B cell (primary cell): ENCODE measurements around the gene ARL4C. TPM values are rescaled to one million over a fixed set of nuclear protein-coding genes. Genes with fewer than 3 reads are reported as not detected.

Experiments
- ATAC-seq: fragments of 200-7000 bp; cut with Tn5 transposase; one replicate; pipeline ENCODE4 v1.10.0; 2021; ENCODE audit warnings: low read depth, mild to moderate bottlenecking, moderate number of reproducible peaks, moderate library complexity
- CTCF ChIA-PET: fragments of 350-600 bp; sonication (Branson Sonifier 250); formaldehyde crosslinking; loops from one replicate; lab custom pipeline; 2021; ENCODE audit warnings: antibody characterized with exemption, inconsistent platforms; lab: Charles Lee
- POLR2A ChIA-PET: fragments of 350-600 bp; sonication (Branson Sonifier 250); formaldehyde crosslinking; loops from one replicate; lab custom pipeline; 2021; ENCODE audit warnings: antibody characterized with exemption; lab: Charles Lee
- DNase-seq: peaks from one replicate; pipeline ENCODE4 v3.0.0; 2013
- H2AFZ ChIP-seq: 2 replicates; pipeline ENCODE4 v1.6.1; 2012; ENCODE audit warnings: mild to moderate bottlenecking, low read depth, low read length; ENCODE audit not compliant: insufficient read depth, poor library complexity, severe bottlenecking
- H3K27ac ChIP-seq, 2 donors: 1 replicate in 1 of 2; 2 replicates in 1 of 2; pipeline ENCODE4 v1.5.1; 2012 to 2013; ENCODE audit warnings: low read length in 2 of 2, mild to moderate bottlenecking in 2 of 2, moderate library complexity in 1 of 2
- H3K27me3 ChIP-seq, 4 experiments: fragments of 200-600 bp in 1 of 4; sonication (generic) in 1 of 4; replicated peaks in 1 of 4; 1 replicate in 2 of 4; 2 replicates in 2 of 4; pipeline versions ENCODE4 v1.6.1 to v1.7.0; 2013 to 2016; ENCODE audit warnings: low read length in 3 of 4, mild to moderate bottlenecking in 2 of 4, mixed read lengths in 1 of 4, moderate library complexity in 1 of 4; ENCODE audit not compliant: insufficient read depth in 4 of 4, control insufficient read depth in 3 of 4; ENCODE audit errors: control extremely low read depth in 1 of 4
- H3K36me3 ChIP-seq, 2 experiments: replicated peaks in 1 of 2; 1 replicate in 1 of 2; 2 replicates in 1 of 2; pipeline versions ENCODE4 v1.6.1 to v1.7.1; 2013; ENCODE audit warnings: low read length in 1 of 2; ENCODE audit not compliant: insufficient read depth in 2 of 2, control insufficient read depth in 1 of 2; ENCODE audit errors: control extremely low read depth in 1 of 2, extremely low read depth in 1 of 2
- H3K4me1 ChIP-seq, 2 donors: fragments of 200-600 bp in 1 of 2; sonication (generic) in 1 of 2; 1 replicate in 1 of 2; 2 replicates in 1 of 2; pipeline versions ENCODE4 v1.5.1 to v1.6.1; 2013 to 2017; ENCODE audit warnings: low read length in 2 of 2; ENCODE audit not compliant: control insufficient read depth in 2 of 2, insufficient read depth in 2 of 2
- H3K4me2 ChIP-seq: replicated peaks from 2 replicates; pipeline ENCODE3; 2012; ENCODE audit warnings: mild to moderate bottlenecking, low read depth, low read length; ENCODE audit not compliant: poor library complexity, severe bottlenecking
- H3K4me3 ChIP-seq, 5 experiments: fragments of 200-600 bp in 1 of 5; sonication (generic) in 1 of 5; 1 replicate in 3 of 5; 2 replicates in 2 of 5; pipeline versions ENCODE4 v1.5.1 to v1.7.0; 2011 to 2016; ENCODE audit warnings: low read length in 4 of 5, mild to moderate bottlenecking in 4 of 5, low read depth in 2 of 5, control low read depth in 1 of 5, moderate library complexity in 1 of 5; ENCODE audit not compliant: insufficient read depth in 1 of 5; ENCODE audit errors: control extremely low read depth in 1 of 5, extremely low read depth in 1 of 5
- H3K79me2 ChIP-seq: fragments of 200-600 bp; sonication (generic); one replicate; pipeline ENCODE4 v1.6.0; 2016; ENCODE audit warnings: low read length; ENCODE audit not compliant: control insufficient read depth, insufficient read depth
- H3K9ac ChIP-seq: fragments of 200-600 bp; sonication (generic); 2 replicates; pipeline ENCODE4 v1.6.1; 2017; ENCODE audit warnings: mild to moderate bottlenecking, low read length, moderate library complexity
- H3K9me3 ChIP-seq, 3 donors: one replicate each; pipeline versions ENCODE4 v1.6.1 to v1.7.1; 2013; ENCODE audit warnings: low read length in 2 of 3; ENCODE audit not compliant: control insufficient read depth in 2 of 3, insufficient read depth in 1 of 3; ENCODE audit errors: control extremely low read depth in 1 of 3
- H4K20me1 ChIP-seq: 2 replicates; pipeline ENCODE4 v1.6.0; 2012; ENCODE audit warnings: mild to moderate bottlenecking, low read length; ENCODE audit not compliant: insufficient read depth, control insufficient read depth, poor library complexity, severe bottlenecking
- H3K27ac Mint-ChIP-seq: one replicate; pipeline ENCODE4 v1.8.0; 2021; ENCODE audit warnings: mixed read lengths
- H3K27me3 Mint-ChIP-seq: one replicate; pipeline ENCODE4 v1.8.0; 2021; ENCODE audit warnings: mixed read lengths
- H3K4me1 Mint-ChIP-seq: one replicate; pipeline ENCODE4 v1.8.0; 2021; ENCODE audit warnings: mixed read lengths
- H3K4me3 Mint-ChIP-seq: one replicate; pipeline ENCODE4 v1.8.0; 2021; ENCODE audit warnings: mixed read lengths
- H3K9me3 Mint-ChIP-seq: one replicate; pipeline ENCODE4 v1.8.0; 2022; ENCODE audit warnings: mixed read lengths; ENCODE audit not compliant: insufficient read depth
- EZH2 ChIP-seq: IDR thresholded peaks from 2 replicates; pipeline ENCODE4 v1.6.1; 2012; ENCODE audit warnings: borderline replicate concordance, low read depth, mild to moderate bottlenecking, moderate library complexity, low read length; ENCODE audit not compliant: insufficient read depth, poor library complexity, severe bottlenecking
- WGBS: methylation state at CpG from one replicate; pipeline ENCODE4 v1.1.5; 2013; ENCODE audit warnings: missing lambda C conversion rate; ENCODE audit not compliant: insufficient coverage; 5-methylcytosine and 5-hydroxymethylcytosine counted together
- intact Hi-C: fragments of 100-400 bp; cut with micrococcal nuclease; formaldehyde crosslinking; loops from one replicate; pipeline ENCODE4 v1.10.0; 2022
- polyA plus RNA-seq: library from polyadenylated mRNA; depleted of rRNA; stranded (reverse); fragments of >200 nt; gene quantifications from 2 replicates; pipeline ENCODE4 v1.2.3, GENCODE V29; 2012
- total RNA-seq, 2 donors: library from RNA; stranded (reverse); fragments of 120-200 nt in 1 of 2; gene quantifications; 1 replicate in 1 of 2; 2 replicates in 1 of 2; pipeline versions ENCODE4 v1.2.3 to v1.2.4, GENCODE V29; 2013 to 2022
- TF ChIP-seq, protein P1 (sequence below): fragments of 200-600 bp; IDR thresholded peaks from one replicate; pipeline ENCODE4 v1.8.0; 2022; ENCODE audit warnings: antibody characterized with exemption, mild to moderate bottlenecking

The ARL4C gene
- total and polyA plus RNA-seq, 2 donors (not counting 1 experiment from before 2014, with no cell fraction given), result 20.2 to 22.5 TPM

DNA sequence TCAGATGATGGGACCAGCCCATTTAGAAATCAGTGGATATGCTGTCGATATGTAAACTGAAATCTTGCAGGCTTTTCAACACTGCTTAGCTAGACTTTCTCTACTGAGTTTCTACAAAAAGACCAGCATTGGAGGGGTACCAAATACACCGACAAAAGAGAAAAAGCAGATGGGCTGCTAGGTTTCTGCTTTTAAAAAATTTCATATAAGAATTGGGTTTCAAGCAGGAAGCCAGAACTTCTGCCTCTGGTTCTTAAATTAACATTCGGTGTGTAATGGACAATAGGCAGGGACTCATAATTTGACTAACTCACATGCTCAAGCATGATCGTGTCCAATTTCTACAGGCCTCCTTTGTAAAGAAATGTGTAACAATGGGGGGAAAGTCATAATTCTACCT lies 3.1 kb downstream of the ARL4C start:
- intact Hi-C loops, result no loop called here
- peaks cover 76% of the 10 kb centered on the region for H3K4me1 Mint-ChIP-seq
- no peak for ATAC-seq
- no peak for TF ChIP-seq EZH2
- TF ChIP-seq, protein P1, sequence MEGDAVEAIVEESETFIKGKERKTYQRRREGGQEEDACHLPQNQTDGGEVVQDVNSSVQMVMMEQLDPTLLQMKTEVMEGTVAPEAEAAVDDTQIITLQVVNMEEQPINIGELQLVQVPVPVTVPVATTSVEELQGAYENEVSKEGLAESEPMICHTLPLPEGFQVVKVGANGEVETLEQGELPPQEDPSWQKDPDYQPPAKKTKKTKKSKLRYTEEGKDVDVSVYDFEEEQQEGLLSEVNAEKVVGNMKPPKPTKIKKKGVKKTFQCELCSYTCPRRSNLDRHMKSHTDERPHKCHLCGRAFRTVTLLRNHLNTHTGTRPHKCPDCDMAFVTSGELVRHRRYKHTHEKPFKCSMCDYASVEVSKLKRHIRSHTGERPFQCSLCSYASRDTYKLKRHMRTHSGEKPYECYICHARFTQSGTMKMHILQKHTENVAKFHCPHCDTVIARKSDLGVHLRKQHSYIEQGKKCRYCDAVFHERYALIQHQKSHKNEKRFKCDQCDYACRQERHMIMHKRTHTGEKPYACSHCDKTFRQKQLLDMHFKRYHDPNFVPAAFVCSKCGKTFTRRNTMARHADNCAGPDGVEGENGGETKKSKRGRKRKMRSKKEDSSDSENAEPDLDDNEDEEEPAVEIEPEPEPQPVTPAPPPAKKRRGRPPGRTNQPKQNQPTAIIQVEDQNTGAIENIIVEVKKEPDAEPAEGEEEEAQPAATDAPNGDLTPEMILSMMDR, result no peak
- Histone ChIP-seq H3K36me3 (peaks cover 0 to 6% of the 10 kb centered on the region in 2 experiments), H3K4me2 (peak overlapping the region; percentile 86), H2AFZ (no peak overlapping the region), H3K27me3 (no peaks in the 10 kb centered on the region), H4K20me1 (peaks cover 56% of the 10 kb centered on the region), H3K4me3 (peak overlapping the region; percentile 85 to 97 (median 91)), H3K9me3 (no peaks in the 10 kb centered on the region), H3K4me1 (peaks cover 53 to 64% of the 10 kb centered on the region in 2 donors), H3K27ac (no peak overlapping the region), H3K79me2 (peaks cover 54% of the 10 kb centered on the region), H3K9ac (peak overlapping the region; percentile 92)
- CTCF ChIA-PET, result interaction anchor here (1.0 to 2.5 kb wide), 3 partner anchors 10 to 358 kb away, joined by 3 to 9 read pairs (median 7); no protein-coding TSS in a partner anchor
- H3K27ac Mint-ChIP-seq, result no peak overlapping the region
- POLR2A ChIA-PET, result interaction anchor here (0.7 kb wide), 1 partner anchor 242 kb away, joined by 3 read pairs; no protein-coding TSS in a partner anchor
- no peaks in the 10 kb centered on the region for H3K27me3 Mint-ChIP-seq
- DNase-seq, result no peak
- H3K4me3 Mint-ChIP-seq, result peak overlapping the region; percentile 91
- no CpG with 5 or more reads among the region's 4 CpGs for WGBS
- no peaks in the 10 kb centered on the region for H3K9me3 Mint-ChIP-seq

DNA sequence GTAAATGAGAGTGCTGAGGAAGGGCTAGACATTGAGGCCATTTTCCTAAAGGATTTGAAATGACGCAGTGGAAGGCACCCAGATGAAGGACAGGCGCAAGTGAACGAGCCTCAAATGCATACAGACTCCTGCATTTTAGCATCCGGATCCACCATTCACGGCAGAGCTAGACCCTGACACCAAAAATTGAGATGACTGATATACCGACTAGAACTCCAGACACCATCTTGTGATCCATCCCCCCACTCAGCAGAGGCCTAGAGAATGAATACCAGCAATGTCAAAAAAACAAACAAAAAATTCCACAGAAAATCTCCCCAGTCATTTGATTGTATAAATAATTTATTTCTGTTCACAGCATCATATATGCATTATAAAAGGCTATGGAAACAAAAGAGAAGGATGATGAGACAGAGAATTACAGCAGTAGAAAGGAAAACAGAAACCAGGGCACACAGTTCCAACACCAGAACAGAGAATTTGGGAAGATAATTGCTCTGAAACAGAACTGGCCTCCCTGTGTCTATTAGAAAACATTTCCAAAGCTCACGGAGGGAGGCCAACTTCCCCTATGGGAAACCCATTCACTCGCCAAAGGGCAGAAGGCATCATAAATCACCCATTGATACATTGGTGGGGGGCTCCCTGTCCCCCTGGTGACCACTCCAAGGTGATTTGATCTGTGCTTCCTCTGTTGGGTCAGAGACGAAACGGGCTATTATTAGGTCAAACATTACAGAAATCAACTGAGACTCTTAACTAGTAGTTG lies 4.0 kb downstream of the ARL4C start:
- H3K27me3 Mint-ChIP-seq, result no peaks in the 10 kb centered on the region
- H3K27ac ChIP-seq, result no peak overlapping the region
- no peak for ATAC-seq
- peak overlapping the region in 4 of 5 experiments; percentile 24 to 97 (median 89) for H3K4me3 ChIP-seq
- peaks cover 0 to 10% of the 10 kb centered on the region in 2 experiments for H3K36me3 ChIP-seq
- H3K9ac ChIP-seq, result peak overlapping the region; percentile 92
- no peak overlapping the region for H2AFZ ChIP-seq
- H3K4me2 ChIP-seq, result peak overlapping the region; percentile 86
- 98% methylated on average over 6 of the region's 10 CpGs for WGBS
- H3K4me1 Mint-ChIP-seq, result peaks cover 84% of the 10 kb centered on the region
- H3K9me3 Mint-ChIP-seq, result no peaks in the 10 kb centered on the region
- no peak overlapping the region for H3K27ac Mint-ChIP-seq
- H3K4me3 Mint-ChIP-seq, result peak overlapping the region; percentile 91
- ChIA-PET CTCF (interaction anchor here (1.1 to 2.5 kb wide), 5 partner anchors 9 to 358 kb away, joined by 3 to 9 read pairs (median 6); no protein-coding TSS in a partner anchor), POLR2A (no interaction called here)
- no peaks in the 10 kb centered on the region for H3K9me3 ChIP-seq
- peaks cover 0 to 2% (median 0%) of the 10 kb centered on the region in 4 experiments for H3K27me3 ChIP-seq
- peaks cover 60% of the 10 kb centered on the region for H4K20me1 ChIP-seq
- H3K79me2 ChIP-seq, result peaks cover 63% of the 10 kb centered on the region
- no peak for DNase-seq
- intact Hi-C loops, result no loop called here
- peaks cover 62 to 73% of the 10 kb centered on the region in 2 donors for H3K4me1 ChIP-seq
- TF ChIP-seq EZH2, result no peak
- TF ChIP-seq, protein P1, result no peak
